ENCODE results near the gene ALOX15.

Gene ALOX15

DNA sequence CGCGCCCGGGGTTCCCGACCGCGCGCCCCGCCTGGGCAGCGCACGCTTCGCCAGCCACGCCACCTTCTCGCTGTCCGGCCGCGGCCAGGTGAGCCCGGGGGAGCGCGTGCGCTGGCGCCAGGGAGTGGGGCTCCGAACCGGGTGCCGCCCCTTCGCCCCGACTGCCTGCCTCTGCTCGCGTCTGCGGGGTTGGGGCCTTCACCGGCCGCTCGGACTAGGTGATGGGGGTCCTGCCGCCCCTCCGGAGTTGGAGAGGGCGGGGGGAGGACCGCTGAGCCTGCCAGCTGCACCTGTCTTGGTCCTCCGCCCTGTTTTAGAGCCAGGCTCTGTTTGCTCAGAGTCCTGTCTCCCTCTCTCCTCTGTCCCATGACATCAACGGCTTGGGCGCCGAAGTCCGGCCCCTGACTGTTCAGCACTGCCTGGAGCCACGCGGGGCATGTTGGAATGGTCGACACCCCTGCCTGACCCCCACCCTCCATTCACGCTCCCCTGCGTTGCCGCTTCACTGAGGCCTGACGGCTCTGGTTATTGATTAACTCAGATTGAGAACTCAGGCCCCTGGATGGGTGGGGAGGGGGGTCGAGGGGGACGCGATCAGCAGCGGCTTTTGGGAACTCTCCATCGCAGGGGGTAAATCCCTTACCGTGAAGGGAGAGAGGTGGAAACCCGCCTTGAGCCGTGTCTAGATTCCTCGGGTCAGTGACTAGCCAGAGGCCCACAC, 56.4 kb downstream of the ALOX15 start:
- TF ChIP-seq, protein P1, sequence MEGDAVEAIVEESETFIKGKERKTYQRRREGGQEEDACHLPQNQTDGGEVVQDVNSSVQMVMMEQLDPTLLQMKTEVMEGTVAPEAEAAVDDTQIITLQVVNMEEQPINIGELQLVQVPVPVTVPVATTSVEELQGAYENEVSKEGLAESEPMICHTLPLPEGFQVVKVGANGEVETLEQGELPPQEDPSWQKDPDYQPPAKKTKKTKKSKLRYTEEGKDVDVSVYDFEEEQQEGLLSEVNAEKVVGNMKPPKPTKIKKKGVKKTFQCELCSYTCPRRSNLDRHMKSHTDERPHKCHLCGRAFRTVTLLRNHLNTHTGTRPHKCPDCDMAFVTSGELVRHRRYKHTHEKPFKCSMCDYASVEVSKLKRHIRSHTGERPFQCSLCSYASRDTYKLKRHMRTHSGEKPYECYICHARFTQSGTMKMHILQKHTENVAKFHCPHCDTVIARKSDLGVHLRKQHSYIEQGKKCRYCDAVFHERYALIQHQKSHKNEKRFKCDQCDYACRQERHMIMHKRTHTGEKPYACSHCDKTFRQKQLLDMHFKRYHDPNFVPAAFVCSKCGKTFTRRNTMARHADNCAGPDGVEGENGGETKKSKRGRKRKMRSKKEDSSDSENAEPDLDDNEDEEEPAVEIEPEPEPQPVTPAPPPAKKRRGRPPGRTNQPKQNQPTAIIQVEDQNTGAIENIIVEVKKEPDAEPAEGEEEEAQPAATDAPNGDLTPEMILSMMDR (IDR thresholded peaks at IDR 0.05) = no peak

GRCh38 chr17:4584101-4584916, 57.2 kb downstream of the ALOX15 start, which contains the start of gene SMTNL2:
SMTNL2 (plus strand) TSS chr17:4584529; CDS start chr17:4584606, 77 bp downstream.
- TF ChIP-seq, protein P1 (IDR thresholded peaks at IDR 0.05) = no peak

DNA sequence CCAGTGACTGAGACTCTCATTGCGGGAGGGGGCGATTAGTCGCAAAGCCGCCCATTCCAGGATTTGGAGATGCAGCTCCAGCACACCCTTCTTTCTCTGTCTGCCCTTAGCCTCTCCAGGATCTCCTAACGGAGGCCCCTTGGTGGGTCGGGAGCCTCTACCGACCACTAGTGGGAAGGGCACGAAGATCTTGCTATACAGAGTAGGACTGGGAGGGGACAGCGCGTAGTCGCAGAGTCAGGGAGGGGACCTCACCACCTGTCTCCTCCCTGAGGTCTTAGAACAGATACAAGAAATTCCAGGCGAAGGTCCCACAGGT, 57.7 kb downstream of the ALOX15 start:
- TF ChIP-seq, protein P1 (IDR thresholded peaks at IDR 0.05) = no peak; the same call in 1 of the 2 replicates

GRCh38 chr17:4583206-4583605, 58.3 kb downstream of the ALOX15 start:
- TF ChIP-seq, protein P1 (IDR thresholded peaks at IDR 0.05) = no peak

- TF ChIP-seq, protein P1 (IDR thresholded peaks at IDR 0.05) = no peak
These were observed 58.8 kb downstream of the ALOX15 start for GRCh38 chr17:4582691-4583090.

DNA sequence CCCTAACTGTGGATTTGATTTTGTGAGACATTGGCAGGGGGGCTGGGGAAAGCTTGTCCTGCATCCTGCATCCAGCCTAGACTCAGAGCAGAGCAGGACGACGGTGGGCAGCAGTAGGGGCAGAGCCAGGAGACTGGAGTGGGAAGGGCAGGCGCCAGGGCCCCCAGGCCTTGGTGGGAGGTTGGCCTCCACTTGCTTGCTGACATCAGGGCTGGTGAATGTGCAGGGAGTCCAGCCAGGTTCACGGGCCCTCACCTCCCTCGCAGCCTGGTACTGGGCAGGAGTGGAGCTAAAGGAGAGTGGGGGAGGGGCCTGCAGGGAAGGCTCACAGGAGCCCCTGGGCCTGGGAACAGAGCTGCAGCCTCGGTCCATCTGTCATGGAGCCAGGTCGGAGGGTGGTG, 59.4 kb downstream of the ALOX15 start:
- TF ChIP-seq, protein P1 (IDR thresholded peaks at IDR 0.05) = no peak
